Caco-2 (cell line): ENCODE measurements around the gene AGGF1. TPM values are rescaled to one million over a fixed set of nuclear protein-coding genes. Genes with fewer than 3 reads are reported as not detected.
"Not testable (repeated sequence)": the region's sequence is repeated elsewhere in the genome, so short reads cannot be mapped to it uniquely, and the experiment has no call there.

Experiments used
- BruUV-seq: library from RNA; stranded (reverse); fragments of 400-500 nt; replicated peaks from 2 replicates; lab custom pipeline; 2021; lab: Mats Ljungman, UMichigan
- CTCF ChIA-PET: fragments of 300-600 bp; sonication (Branson Sonifier 250); formaldehyde crosslinking; loops from one replicate; lab custom pipeline; 2022; ENCODE audit warnings: antibody characterized with exemption; lab: Charles Lee
- POLR2A ChIA-PET: fragments of 300-600 bp; sonication (Branson Sonifier 250); formaldehyde crosslinking; loops from one replicate; lab custom pipeline; 2022; ENCODE audit warnings: antibody characterized with exemption; lab: Charles Lee
- DNase-seq, 2 experiments: peaks; one replicate each; pipeline versions ENCODE4 v3.0.0 to v3.0.0-alpha.2; 2020 to 2022
- H3K27me3 ChIP-seq: replicated peaks from 2 replicates; pipeline ENCODE4 v1.6.0; 2011; ENCODE audit warnings: low read length; ENCODE audit not compliant: control insufficient read depth, insufficient read depth
- H3K36me3 ChIP-seq: 2 replicates; pipeline ENCODE4 v1.5.1; 2011; ENCODE audit warnings: low read length; ENCODE audit not compliant: control insufficient read depth, insufficient read depth
- H3K4me1 ChIP-seq: fragments of 250-450 bp; sonication (Bioruptor Pico); 2 replicates; pipeline ENCODE4 v1.5.1; 2020; ENCODE audit warnings: mild to moderate bottlenecking
- H3K4me3 ChIP-seq: 2 replicates; pipeline ENCODE4 v1.5.1; 2011; ENCODE audit warnings: low read depth, mild to moderate bottlenecking, control low read depth, low read length
- H3K9me3 ChIP-seq: fragments of 250-450 bp; sonication (Bioruptor Pico); 2 replicates; pipeline ENCODE4 v1.5.1; 2020; ENCODE audit warnings: mild to moderate bottlenecking, moderate library complexity
- H3K27ac Mint-ChIP-seq: one replicate; pipeline ENCODE4 v1.8.0; 2022; ENCODE audit warnings: mixed read lengths; ENCODE audit not compliant: unreplicated experiment
- H3K27me3 Mint-ChIP-seq: one replicate; pipeline ENCODE4 v1.8.0; 2022; ENCODE audit warnings: mixed read lengths; ENCODE audit not compliant: insufficient read depth, unreplicated experiment
- H3K36me3 Mint-ChIP-seq: one replicate; pipeline ENCODE4 v1.8.0; 2022; ENCODE audit warnings: mild to moderate bottlenecking, mixed read lengths; ENCODE audit not compliant: insufficient read depth, unreplicated experiment
- H3K4me1 Mint-ChIP-seq: one replicate; pipeline ENCODE4 v1.8.0; 2022; ENCODE audit warnings: low read depth, mixed read lengths; ENCODE audit not compliant: unreplicated experiment
- H3K4me3 Mint-ChIP-seq: one replicate; pipeline ENCODE4 v1.8.0; 2022; ENCODE audit warnings: mild to moderate bottlenecking, moderate library complexity, mixed read lengths; ENCODE audit not compliant: unreplicated experiment
- H3K9me3 Mint-ChIP-seq: one replicate; pipeline ENCODE4 v1.8.0; 2022; ENCODE audit warnings: mixed read lengths; ENCODE audit not compliant: unreplicated experiment
- CTCF ChIP-seq, 2 experiments: fragments of 200-600 bp in 1 of 2; IDR thresholded peaks; 1 replicate in 1 of 2; 2 replicates in 1 of 2; pipeline versions ENCODE4 v1.5.1 to v1.8.0; 2011 to 2022; ENCODE audit warnings: antibody characterized with exemption in 1 of 2, control low read depth in 1 of 2, inconsistent platforms in 1 of 2, low read depth in 1 of 2, low read length in 1 of 2, mild to moderate bottlenecking in 1 of 2, moderate library complexity in 1 of 2; ENCODE audit not compliant: insufficient read depth in 1 of 2, severe bottlenecking in 1 of 2, unreplicated experiment in 1 of 2
- intact Hi-C: fragments of 100-400 bp; cut with micrococcal nuclease; formaldehyde crosslinking; loops from one replicate; pipeline ENCODE4 v1.10.0; 2022; ENCODE audit not compliant: unreplicated experiment
- total RNA-seq: library from RNA; stranded (reverse); gene quantifications from 2 replicates; pipeline ENCODE4 v1.2.3, GENCODE V29; 2022

Gene AGGF1
- total RNA-seq, 1 experiment from 2014 or later, result 20.2 TPM

DNA sequence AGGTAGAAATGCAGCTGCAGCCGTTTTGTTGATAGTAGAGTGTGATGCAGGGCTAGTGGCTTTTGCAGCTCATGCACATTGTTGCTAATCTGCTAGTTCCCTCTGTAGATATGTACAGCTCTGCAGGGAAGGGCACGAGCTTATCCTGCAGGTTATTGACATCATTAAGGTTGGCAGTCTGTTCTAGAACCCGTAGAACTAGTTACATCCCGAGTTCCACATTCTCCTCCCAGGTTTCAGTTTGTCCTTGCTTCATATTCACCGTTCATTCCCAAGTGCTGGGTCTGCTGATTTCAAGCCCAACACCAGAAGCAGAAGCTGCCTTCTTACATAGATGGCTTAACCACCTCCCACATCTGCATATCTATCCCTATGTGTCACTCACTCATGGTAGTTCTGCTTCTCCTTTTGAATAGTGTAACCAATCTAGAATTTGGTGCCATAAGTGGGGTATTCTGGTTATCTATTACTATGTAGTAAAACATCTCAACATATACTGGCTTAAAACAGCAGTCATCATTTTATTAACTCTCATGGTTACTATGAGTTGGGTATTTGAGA, 39.2 kb upstream of the AGGF1 start:
- H3K36me3 Mint-ChIP-seq, result no peaks in the 10 kb centered on the region
- BruUV-seq, result no TSS peak

GRCh38 chr5:76993436-76993835, 36.8 kb upstream of the AGGF1 start:
- H3K27ac Mint-ChIP-seq, H3K4me1 ChIP-seq, POLR2A ChIA-PET, H3K4me3 ChIP-seq, H3K9me3 Mint-ChIP-seq, H3K4me1 Mint-ChIP-seq, H3K36me3 Mint-ChIP-seq, CTCF ChIA-PET, H3K27me3 Mint-ChIP-seq, intact Hi-C loops, BruUV-seq, H3K36me3 ChIP-seq, DNase-seq, H3K9me3 ChIP-seq, H3K27me3 ChIP-seq, H3K4me3 Mint-ChIP-seq: not testable (repeated sequence)

More for the DNA sequence above, 39.2 kb upstream of the AGGF1 start:
- Histone ChIP-seq H3K4me3 (no peak overlapping the region), H3K9me3 (no peaks in the 10 kb centered on the region), H3K4me1 (no peaks in the 10 kb centered on the region; the same call in 1 of the 2 replicates), H3K27me3 (no peaks in the 10 kb centered on the region), H3K36me3 (no peaks in the 10 kb centered on the region)
- H3K9me3 Mint-ChIP-seq, result no peaks in the 10 kb centered on the region
- intact Hi-C loops, result no loop called here
- H3K4me1 Mint-ChIP-seq, result no peaks in the 10 kb centered on the region
- CTCF ChIA-PET, result no interaction called here
- no peak overlapping the region for H3K4me3 Mint-ChIP-seq
- POLR2A ChIA-PET, result no interaction called here
- H3K27ac Mint-ChIP-seq, result no peak overlapping the region
- TF ChIP-seq CTCF (IDR thresholded peaks at IDR 0.05; ENCODE audit: insufficient read depth in 1 of 2, low read depth in 1 of 2, low read length in 1 of 2, severe bottlenecking in 1 of 2, unreplicated experiment in 1 of 2), result no peak
- H3K27me3 Mint-ChIP-seq, result no peaks in the 10 kb centered on the region
- DNase-seq, result no peak

GRCh38 chr5:76994337-76994736, 35.9 kb upstream of the AGGF1 start:
- no peak overlapping the region for H3K4me3 ChIP-seq
- Mint-ChIP-seq H3K4me1 (no peaks in the 10 kb centered on the region), H3K4me3 (no peak overlapping the region), H3K9me3 (no peaks in the 10 kb centered on the region), H3K27me3 (no peaks in the 10 kb centered on the region), H3K27ac (no peak overlapping the region), H3K36me3 (no peaks in the 10 kb centered on the region)
- no peak for DNase-seq
- no TSS peak for BruUV-seq
- no peak for TF ChIP-seq CTCF (IDR thresholded peaks at IDR 0.05; ENCODE audit: insufficient read depth in 1 of 2, low read depth in 1 of 2, low read length in 1 of 2, severe bottlenecking in 1 of 2, unreplicated experiment in 1 of 2)
- ChIA-PET CTCF (no interaction called here), POLR2A (no interaction called here)
- no peaks in the 10 kb centered on the region for H3K27me3 ChIP-seq
- H3K9me3 ChIP-seq, result no peaks in the 10 kb centered on the region
- intact Hi-C loops, result no loop called here
- H3K36me3 ChIP-seq, result no peaks in the 10 kb centered on the region
- no peaks in the 10 kb centered on the region; the same call in 1 of the 2 replicates for H3K4me1 ChIP-seq

- H3K36me3 Mint-ChIP-seq, H3K4me1 Mint-ChIP-seq, H3K9me3 ChIP-seq, CTCF ChIA-PET, H3K27ac Mint-ChIP-seq, H3K9me3 Mint-ChIP-seq, H3K4me3 Mint-ChIP-seq, POLR2A ChIA-PET, DNase-seq, H3K4me1 ChIP-seq, intact Hi-C loops, BruUV-seq, H3K4me3 ChIP-seq, H3K27me3 ChIP-seq, H3K27me3 Mint-ChIP-seq, H3K36me3 ChIP-seq: not testable (repeated sequence)
These were observed 32.0 kb upstream of the AGGF1 start for GRCh38 chr5:76998251-76998650.
